Activated T-helper 1 cell treated with anti-CD3 and anti-CD28 coated beads, Interleukin-12 subunit alpha, Interleukin-12 subunit beta, Interleukin-2, Interleukin-4 antibody, amounts not matched to agents 30 ng/mL and 10 ng/mL and 1 ng/mL, durations not matched to agents 14 hours and 24 hours and 36 hours (primary cell): ENCODE results near the gene PKMYT1. TPM values are rescaled to one million over a fixed set of nuclear protein-coding genes. Genes with fewer than 3 reads are reported as not detected.

ENCODE experiments used
- DNase-seq: peaks from one replicate; pipeline ENCODE4 v3.0.0; 2021; ENCODE audit warnings: low spot score
- H3K27ac Mint-ChIP-seq: one replicate; pipeline ENCODE4 v1.8.0; 2021; ENCODE audit warnings: mild to moderate bottlenecking, mixed read lengths
- H3K27me3 Mint-ChIP-seq: one replicate; pipeline ENCODE4 v1.8.0; 2022; ENCODE audit warnings: mild to moderate bottlenecking, moderate library complexity, mixed read lengths; ENCODE audit not compliant: insufficient read depth
- H3K36me3 Mint-ChIP-seq: one replicate; pipeline ENCODE4 v1.8.0; 2021; ENCODE audit warnings: low read depth, mixed read lengths
- H3K4me1 Mint-ChIP-seq: one replicate; pipeline ENCODE4 v1.8.0; 2021; ENCODE audit warnings: low read depth, mixed read lengths
- H3K4me3 Mint-ChIP-seq: one replicate; pipeline ENCODE4 v1.8.0; 2021; ENCODE audit warnings: mild to moderate bottlenecking, moderate library complexity, mixed read lengths
- H3K9me3 Mint-ChIP-seq: one replicate; pipeline ENCODE4 v1.8.0; 2021; ENCODE audit warnings: mixed read lengths
- intact Hi-C: fragments of 100-400 bp; cut with micrococcal nuclease; formaldehyde crosslinking; loops from one replicate; pipeline ENCODE4 v1.15.1; 2024
- total RNA-seq: library from RNA; stranded (reverse); gene quantifications from 2 replicates; pipeline ENCODE4 v1.2.3, GENCODE V29; 2022

The PKMYT1 gene
- total RNA-seq, 1 donor from 2014 or later = 151 TPM

- DNase-seq = no peak
- Mint-ChIP-seq H3K9me3 (no peaks in the 10 kb centered on the region), H3K27ac (no peak overlapping the region), H3K4me3 (no peak overlapping the region), H3K36me3 (peaks cover 6% of the 10 kb centered on the region), H3K27me3 (no peaks in the 10 kb centered on the region), H3K4me1 (peaks cover 23% of the 10 kb centered on the region)
- intact Hi-C loops = no loop called here
Measured at GRCh38 chr16:2924901-2925755, 55.1 kb downstream of the PKMYT1 start.

- Mint-ChIP-seq H3K4me3 (no peak overlapping the region), H3K27ac (no peak overlapping the region), H3K27me3 (no peaks in the 10 kb centered on the region), H3K9me3 (no peaks in the 10 kb centered on the region), H3K4me1 (peaks cover 28% of the 10 kb centered on the region), H3K36me3 (peaks cover 8% of the 10 kb centered on the region)
- no peak for DNase-seq
- intact Hi-C loops = no loop called here
Measured at GRCh38 chr16:2923481-2923880, 56.8 kb downstream of the PKMYT1 start.

Other genes with a start within 250 kb of the PKMYT1 start
- 631 and 639 TPM in 2 replicates for gene SRRM2, start 227.8 kb downstream of the PKMYT1 start, total RNA-seq
- 256 and 277 TPM in 2 replicates for gene ELOB, start 203.2 kb downstream of the PKMYT1 start, total RNA-seq
- 0.10 TPM in 1 of 2 replicates, not detected in the other for gene PRSS33, start 192.9 kb downstream of the PKMYT1 start, total RNA-seq
- gene PRSS41, start 182.0 kb downstream of the PKMYT1 start, total RNA-seq = not detected in 2 replicates
- gene PRSS21, start 163.2 kb downstream of the PKMYT1 start, total RNA-seq = 9.2 and 10.1 TPM in 2 replicates
- gene ZG16B, start 150.1 kb downstream of the PKMYT1 start, total RNA-seq = 11.7 and 12.9 TPM in 2 replicates
- not detected in 2 replicates for gene PRSS22, start 122.3 kb downstream of the PKMYT1 start, total RNA-seq
- 22.9 and 25.4 TPM in 2 replicates for gene FLYWCH2, start 97.2 kb downstream of the PKMYT1 start, total RNA-seq
- gene FLYWCH1, start 68.5 kb downstream of the PKMYT1 start, total RNA-seq = 61.1 and 65.7 TPM in 2 replicates
- 0.10 and 0.18 TPM in 2 replicates for gene KREMEN2, start 16.2 kb downstream of the PKMYT1 start, total RNA-seq
- 40.1 and 44.0 TPM in 2 replicates for gene PAQR4, start 11.1 kb downstream of the PKMYT1 start, total RNA-seq
- not detected in 2 replicates for gene CLDN9, start 32.5 kb upstream of the PKMYT1 start, total RNA-seq
- not detected in 2 replicates for gene CLDN6, start 37.7 kb upstream of the PKMYT1 start, total RNA-seq
- gene TNFRSF12A, start 39.9 kb upstream of the PKMYT1 start, total RNA-seq = 4.9 and 5.5 TPM in 2 replicates
- gene HCFC1R1, start 43.5 kb upstream of the PKMYT1 start, total RNA-seq = 30.0 and 30.9 TPM in 2 replicates
- gene THOC6, start 43.6 kb upstream of the PKMYT1 start, total RNA-seq = 48.3 and 49.0 TPM in 2 replicates
- gene BICDL2, start 56.5 kb upstream of the PKMYT1 start, total RNA-seq = 0.20 TPM in 1 of 2 replicates, not detected in the other
- gene MMP25, start 66.1 kb upstream of the PKMYT1 start, total RNA-seq = 11.9 and 12.8 TPM in 2 replicates
- gene IL32, start 85.2 kb upstream of the PKMYT1 start, total RNA-seq = 993 TPM in 2 replicates
- 0.07 TPM in 1 of 2 replicates, not detected in the other for gene ZSCAN10, start 118.8 kb upstream of the PKMYT1 start, total RNA-seq
- 0.15 and 0.39 TPM in 2 replicates for gene ZNF205, start 132.1 kb upstream of the PKMYT1 start, total RNA-seq
- gene ZNF213, start 154.6 kb upstream of the PKMYT1 start, total RNA-seq = 9.6 and 12.4 TPM in 2 replicates
- not detected in 2 replicates for gene OR1F1, start 207.8 kb upstream of the PKMYT1 start, total RNA-seq